HG03280 (cell line): ENCODE results near the gene EIF4E.

ENCODE experiments used
- ATAC-seq: cut with Tn5 transposase; IDR thresholded peaks from one replicate; pipeline ENCODE4 v1.9.1; 2021; ENCODE audit warnings: mild to moderate bottlenecking, moderate library complexity; ENCODE audit not compliant: unreplicated experiment

Gene EIF4E, protein sequence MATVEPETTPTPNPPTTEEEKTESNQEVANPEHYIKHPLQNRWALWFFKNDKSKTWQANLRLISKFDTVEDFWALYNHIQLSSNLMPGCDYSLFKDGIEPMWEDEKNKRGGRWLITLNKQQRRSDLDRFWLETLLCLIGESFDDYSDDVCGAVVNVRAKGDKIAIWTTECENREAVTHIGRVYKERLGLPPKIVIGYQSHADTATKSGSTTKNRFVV

DNA sequence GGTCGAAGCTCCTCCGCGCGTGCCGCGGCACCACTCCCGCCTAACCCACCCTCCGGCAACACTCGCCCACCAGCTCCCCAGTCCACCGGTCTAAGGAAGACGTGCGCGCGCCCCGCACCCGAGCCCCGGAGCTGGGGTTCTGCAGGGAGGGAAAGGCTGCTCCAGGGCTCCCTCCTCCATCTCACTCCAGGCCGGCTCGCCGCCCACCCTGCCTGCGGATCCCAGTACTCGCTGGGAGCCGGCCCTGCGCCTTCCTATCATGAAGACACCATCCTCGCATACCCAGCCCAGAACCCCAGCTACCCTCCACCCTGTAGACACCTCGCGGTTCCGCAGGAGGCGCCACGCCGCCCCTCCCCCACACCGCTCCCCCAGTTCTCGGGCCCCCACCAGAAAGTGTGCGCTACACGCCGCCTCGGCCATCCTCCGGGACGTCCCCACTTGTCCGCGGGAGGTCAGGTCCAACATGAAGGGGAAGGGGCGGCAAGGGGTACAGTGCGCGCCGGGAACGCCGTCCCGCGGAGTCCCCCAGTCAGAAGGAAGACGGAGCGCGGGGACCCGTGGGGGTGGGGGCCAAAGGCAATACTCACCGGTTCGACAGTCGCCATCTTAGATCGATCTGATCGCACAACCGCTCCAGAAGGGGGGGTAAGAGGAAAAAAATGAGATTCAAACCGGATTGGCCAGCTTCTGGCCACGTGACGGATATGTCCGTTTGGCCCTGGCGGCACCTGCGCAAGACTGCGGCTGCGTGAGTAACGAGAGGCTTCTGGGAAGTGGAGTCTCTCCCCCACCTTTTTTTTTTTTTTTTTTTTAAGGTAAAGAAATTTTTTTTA is at the start of gene EIF4E:
Gene EIF4E (minus strand): TSS at position 629 of the 836 bp plus-strand sequence. CDS start 21 bp downstream, at position 608.
- ATAC-seq, result peak; percentile 71

GRCh38 chr4:98977557-98977956 is 48.6 kb upstream of the EIF4E start:
- no peak for ATAC-seq

GRCh38 chr4:98976716-98977115 is 47.8 kb upstream of the EIF4E start:
- ATAC-seq, result no peak

GRCh38 chr4:98969878-98970785 is 41.2 kb upstream of the EIF4E start:
- ATAC-seq, result no peak

- ATAC-seq, result no peak
These were observed 38.9 kb upstream of the EIF4E start for GRCh38 chr4:98967786-98968329.

GRCh38 chr4:98966926-98967325 is 38.0 kb upstream of the EIF4E start:
- ATAC-seq, result no peak

DNA sequence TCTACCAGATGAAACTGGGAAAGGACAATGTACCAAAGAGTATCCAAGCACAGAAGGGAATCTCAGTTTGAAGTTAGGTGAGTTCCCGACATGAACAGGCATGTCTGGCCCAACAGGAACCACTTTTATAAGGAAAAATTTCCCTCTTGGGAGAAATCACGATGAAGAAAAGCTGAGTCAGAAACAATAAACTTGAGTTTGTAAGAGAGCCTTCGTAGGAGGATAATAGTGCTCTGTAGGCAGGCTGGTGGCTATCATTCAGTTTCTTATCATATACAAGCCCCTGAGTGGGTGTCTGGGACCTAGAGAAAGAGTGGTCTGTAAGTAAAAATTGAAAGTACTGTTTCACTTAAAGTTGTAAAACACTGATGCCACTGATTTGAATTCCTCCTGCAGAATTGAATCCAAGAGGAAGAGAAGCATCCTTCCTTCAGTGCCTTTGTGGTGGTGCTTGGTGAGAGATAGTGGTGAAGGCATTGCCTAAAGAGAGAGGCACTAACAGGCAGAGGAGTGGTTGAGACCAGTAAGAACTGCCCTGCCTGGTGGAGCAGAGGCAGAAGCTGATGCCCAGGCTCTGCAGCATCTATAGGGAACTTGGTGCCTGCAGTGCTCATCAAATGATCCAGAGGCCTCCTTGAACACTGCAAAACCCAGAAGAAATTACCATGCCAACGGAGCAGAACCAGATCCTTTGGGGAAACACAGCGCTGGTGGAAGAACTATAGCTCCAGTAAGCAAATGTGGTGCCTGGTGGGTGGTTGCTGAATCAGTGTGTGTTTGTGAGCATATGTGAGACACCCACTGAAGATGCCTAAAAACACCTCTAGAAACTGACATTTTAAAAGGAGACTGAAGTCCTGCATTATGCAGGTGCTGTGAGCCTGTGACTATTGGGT is 34.9 kb upstream of the EIF4E start:
- ATAC-seq, result no peak

DNA sequence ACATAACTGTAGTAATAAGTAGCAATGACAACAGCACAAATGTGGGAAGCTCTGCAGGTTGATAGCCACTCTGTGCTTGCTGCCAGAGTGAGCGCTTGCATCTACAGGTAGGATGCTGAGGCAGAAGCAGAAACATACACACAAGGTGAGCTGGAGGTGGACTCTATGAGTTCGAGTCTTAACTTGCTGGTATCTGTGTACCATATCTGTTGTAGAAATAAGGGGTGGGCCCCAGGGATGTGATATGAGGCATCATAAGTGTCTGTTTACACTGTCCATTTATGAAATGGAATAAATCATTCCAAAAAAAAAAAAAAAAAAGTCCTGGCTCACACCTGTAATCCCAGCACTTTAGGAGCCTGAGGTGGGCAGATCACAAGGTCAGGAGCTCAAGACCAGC is 32.8 kb upstream of the EIF4E start:
- ATAC-seq, result no peak

DNA sequence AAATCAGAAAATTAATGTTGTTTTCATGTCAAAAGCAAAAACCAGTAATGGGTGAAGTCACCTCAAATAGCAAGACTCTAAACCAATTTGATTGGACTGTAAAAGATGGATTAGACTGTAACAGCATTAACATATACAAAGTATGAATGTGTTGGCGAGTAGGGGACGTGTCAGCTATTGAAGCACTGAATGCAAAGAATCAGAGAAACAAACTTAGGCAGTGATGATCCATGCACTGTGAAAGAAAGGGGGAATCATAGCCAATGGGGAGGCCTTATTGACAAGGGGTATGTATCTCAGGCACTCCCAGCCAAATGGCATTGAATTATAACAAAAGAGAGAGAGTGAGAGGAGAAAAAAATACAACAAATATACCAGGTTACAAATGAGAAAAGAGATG is 30.5 kb upstream of the EIF4E start:
- ATAC-seq, result no peak

- no peak for ATAC-seq
These were observed 29.1 kb upstream of the EIF4E start for GRCh38 chr4:98958065-98958464.

- ATAC-seq, result no peak
These were observed 26.3 kb upstream of the EIF4E start for GRCh38 chr4:98955229-98955628.

DNA sequence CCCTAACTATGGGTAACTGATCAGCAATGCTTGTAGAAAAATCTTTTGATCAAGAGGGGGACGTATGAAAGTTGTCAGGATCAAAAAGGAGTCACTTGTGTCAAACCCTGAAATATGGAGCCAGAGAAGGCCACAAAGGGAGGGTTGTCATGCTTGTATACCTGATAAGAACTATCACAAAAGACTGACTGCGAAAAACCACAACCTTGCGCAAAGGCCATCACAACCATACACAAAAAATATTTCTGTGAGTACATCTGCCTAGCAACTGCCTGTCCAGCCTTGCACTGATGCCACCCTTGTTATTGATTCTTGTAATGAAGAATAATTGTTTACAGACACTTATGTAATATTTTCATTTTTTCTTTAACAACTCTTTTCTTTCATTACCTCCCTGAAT is 22.8 kb upstream of the EIF4E start:
- no peak for ATAC-seq

DNA sequence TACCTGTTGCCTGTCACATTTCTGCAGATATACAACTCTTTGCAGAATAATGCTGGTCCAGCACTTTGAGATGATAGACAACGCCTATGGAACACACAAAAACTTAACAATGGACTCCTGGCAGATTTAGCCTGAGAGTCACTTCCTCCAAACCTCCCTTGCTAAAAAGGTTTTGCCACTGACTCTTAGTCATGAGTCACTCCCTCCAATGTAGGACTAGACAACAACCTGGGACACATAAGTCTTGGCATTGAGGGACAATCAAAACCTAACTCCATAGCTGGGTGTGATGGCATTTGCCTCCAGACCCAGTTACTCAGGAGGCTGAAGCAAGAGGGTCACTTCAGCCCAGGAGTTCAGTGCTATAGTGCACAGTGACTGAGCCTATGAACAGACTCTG is 22.0 kb upstream of the EIF4E start:
- ATAC-seq, result no peak

DNA sequence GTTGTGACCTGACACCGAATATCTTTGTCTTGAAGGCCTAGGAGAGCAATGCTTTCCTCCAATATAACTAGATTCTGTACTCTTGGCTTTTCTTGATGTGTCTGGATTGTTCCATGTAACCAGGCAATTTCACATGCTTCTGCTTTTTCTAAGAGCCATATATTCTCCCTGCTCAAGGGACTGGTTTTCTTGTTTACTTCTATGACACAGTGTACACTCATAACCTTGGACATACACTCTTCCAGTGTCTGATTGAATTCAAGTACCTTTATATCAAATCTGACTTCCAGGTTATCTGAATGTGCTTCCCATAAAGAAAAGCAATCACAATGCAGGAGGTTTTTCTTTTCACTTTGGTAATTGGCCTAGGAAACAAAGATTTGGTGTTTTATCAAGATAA is 17.4 kb upstream of the EIF4E start:
- no peak for ATAC-seq

- no peak for ATAC-seq
These were observed 16.4 kb upstream of the EIF4E start for GRCh38 chr4:98945297-98945850.

- ATAC-seq, result peak; percentile 59
These were observed 11.0 kb upstream of the EIF4E start for GRCh38 chr4:98939892-98940298.

DNA sequence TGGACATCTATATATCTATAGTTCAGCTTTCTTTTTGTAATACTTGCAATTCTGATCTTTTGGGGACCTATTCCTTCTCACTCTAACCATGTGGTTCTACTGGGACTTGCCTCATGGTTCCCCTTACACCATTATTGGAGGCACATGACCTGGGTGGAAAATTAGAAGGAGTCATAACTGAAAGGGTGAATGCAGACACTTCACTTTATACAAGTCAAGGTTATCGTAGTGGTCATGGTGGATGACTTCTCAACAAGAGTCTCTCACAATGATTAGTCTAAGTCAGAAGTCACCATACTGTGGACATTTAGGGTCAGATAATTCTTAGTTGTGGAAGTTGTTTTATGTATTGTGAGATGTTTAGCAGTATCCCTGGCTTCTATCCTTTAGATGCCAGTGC is 10.5 kb upstream of the EIF4E start:
- ATAC-seq, result peak; percentile 42

- no peak for ATAC-seq
These were observed 9.2 kb upstream of the EIF4E start for GRCh38 chr4:98937986-98938720.

- ATAC-seq, result no peak
These were observed 6.7 kb upstream of the EIF4E start for GRCh38 chr4:98935633-98936032.
